Measurements from ENCODE around the gene CTDSPL. TPM values are rescaled to one million over a fixed set of nuclear protein-coding genes. Genes with fewer than 3 reads are reported as not detected.
A peak's percentile ranks its signal among the peaks of the same experiment; 100 is the strongest.

The CTDSPL gene
- total RNA-seq, 2 donors from 2014 or later: 75.0 to 76.7 TPM

DNA sequence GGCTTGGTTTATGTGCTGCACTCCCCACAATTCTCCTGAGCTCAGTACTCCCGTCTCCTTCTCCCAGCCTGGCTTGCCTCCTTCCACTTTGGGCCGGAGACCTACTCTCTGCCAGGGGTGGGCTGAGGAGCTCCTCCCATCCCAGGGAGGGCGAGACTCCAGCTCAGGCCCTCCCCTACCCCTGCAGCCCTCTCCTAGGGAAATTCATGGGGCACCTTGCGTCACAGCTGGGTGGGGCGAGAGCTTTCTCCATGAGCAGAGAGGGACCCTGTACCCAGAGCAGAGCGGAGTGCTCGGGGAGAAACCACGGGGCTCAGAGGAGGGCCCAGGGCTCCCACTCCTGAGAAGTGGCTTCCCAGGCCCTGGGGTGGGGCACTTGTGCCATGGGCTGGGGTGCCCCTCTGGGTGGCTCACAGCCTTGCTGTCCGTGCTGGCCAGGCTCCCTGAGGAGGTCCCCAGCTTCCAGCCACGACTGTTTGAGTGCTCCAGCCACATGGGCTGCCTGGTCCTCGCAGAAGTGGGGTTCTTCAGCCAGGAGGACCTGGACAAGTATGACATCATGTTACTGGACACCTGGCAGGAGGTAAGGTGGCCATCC lies 142.2 kb downstream of the CTDSPL start:
- Histone ChIP-seq H3K36me3 (peaks cover 9% of the 10 kb centered on the region), H3K4me3 (no peak overlapping the region), H3K9me3 (no peaks in the 10 kb centered on the region), H3K27ac (peak overlapping the region; percentile 85), H3K9ac (ENCODE audit: low read depth in 2 of 2, low read length in 2 of 2) (peak overlapping the region; percentile 51 to 85), H3K4me1 (peaks cover 20% of the 10 kb centered on the region), H3K27me3 (no peaks in the 10 kb centered on the region)
- DNase-seq: peak; percentile 52
- intact Hi-C loops (cut with DNase I): loop anchor here (2.0 kb wide), 1 partner anchor 37 kb away; no protein-coding TSS in a partner anchor
- TF ChIP-seq, protein P1, sequence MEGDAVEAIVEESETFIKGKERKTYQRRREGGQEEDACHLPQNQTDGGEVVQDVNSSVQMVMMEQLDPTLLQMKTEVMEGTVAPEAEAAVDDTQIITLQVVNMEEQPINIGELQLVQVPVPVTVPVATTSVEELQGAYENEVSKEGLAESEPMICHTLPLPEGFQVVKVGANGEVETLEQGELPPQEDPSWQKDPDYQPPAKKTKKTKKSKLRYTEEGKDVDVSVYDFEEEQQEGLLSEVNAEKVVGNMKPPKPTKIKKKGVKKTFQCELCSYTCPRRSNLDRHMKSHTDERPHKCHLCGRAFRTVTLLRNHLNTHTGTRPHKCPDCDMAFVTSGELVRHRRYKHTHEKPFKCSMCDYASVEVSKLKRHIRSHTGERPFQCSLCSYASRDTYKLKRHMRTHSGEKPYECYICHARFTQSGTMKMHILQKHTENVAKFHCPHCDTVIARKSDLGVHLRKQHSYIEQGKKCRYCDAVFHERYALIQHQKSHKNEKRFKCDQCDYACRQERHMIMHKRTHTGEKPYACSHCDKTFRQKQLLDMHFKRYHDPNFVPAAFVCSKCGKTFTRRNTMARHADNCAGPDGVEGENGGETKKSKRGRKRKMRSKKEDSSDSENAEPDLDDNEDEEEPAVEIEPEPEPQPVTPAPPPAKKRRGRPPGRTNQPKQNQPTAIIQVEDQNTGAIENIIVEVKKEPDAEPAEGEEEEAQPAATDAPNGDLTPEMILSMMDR (IDR thresholded peaks at IDR 0.05): no peak

DNA sequence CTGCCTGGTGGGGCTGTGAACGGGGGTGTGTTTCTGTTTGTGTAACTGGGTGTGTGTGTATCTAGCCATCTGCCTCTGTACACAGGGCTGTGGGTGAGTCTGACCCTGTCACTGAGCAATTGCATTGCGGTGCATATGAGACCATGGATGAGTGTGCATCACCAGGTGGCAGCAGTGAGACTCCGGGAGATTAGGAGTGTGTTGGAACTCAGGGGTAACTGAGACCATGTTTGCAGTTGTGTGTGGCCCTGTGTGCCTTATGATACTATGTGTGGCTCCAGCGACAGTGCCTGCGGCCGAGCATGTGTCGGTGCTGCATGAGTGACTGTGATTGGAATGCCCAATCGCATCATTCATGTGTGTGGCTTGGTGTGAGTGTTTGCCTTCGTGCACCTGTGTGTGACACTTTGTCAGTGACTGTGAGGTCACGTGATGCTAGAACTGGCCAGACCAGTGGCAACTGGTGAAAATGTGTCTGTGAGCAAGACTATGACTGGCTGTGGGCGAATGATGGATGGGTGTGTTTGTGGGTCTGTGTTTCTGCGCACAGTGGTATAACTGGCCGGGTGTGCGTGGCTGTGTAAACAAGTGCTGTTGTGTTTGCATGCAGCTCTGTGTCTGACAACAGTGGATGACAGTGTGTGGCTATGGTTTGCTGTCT lies 142.9 kb downstream of the CTDSPL start:
- H3K4me3 ChIP-seq: no peak overlapping the region
- H3K9me3 ChIP-seq: no peaks in the 10 kb centered on the region
- peak overlapping the region in 1 of 2 donors; percentile 85 for H3K9ac ChIP-seq (ENCODE audit: low read depth in 2 of 2, low read length in 2 of 2)
- H3K27me3 ChIP-seq: no peaks in the 10 kb centered on the region
- TF ChIP-seq, protein P1 (IDR thresholded peaks at IDR 0.05): peak; percentile 77
- H3K36me3 ChIP-seq: peaks cover 9% of the 10 kb centered on the region
- peaks cover 20% of the 10 kb centered on the region for H3K4me1 ChIP-seq
- peak; percentile 96 for DNase-seq
- intact Hi-C loops (cut with DNase I): loop anchor here (2.0 kb wide), 1 partner anchor 36 kb away; no protein-coding TSS in a partner anchor
- peak overlapping the region; percentile 85 for H3K27ac ChIP-seq

DNA sequence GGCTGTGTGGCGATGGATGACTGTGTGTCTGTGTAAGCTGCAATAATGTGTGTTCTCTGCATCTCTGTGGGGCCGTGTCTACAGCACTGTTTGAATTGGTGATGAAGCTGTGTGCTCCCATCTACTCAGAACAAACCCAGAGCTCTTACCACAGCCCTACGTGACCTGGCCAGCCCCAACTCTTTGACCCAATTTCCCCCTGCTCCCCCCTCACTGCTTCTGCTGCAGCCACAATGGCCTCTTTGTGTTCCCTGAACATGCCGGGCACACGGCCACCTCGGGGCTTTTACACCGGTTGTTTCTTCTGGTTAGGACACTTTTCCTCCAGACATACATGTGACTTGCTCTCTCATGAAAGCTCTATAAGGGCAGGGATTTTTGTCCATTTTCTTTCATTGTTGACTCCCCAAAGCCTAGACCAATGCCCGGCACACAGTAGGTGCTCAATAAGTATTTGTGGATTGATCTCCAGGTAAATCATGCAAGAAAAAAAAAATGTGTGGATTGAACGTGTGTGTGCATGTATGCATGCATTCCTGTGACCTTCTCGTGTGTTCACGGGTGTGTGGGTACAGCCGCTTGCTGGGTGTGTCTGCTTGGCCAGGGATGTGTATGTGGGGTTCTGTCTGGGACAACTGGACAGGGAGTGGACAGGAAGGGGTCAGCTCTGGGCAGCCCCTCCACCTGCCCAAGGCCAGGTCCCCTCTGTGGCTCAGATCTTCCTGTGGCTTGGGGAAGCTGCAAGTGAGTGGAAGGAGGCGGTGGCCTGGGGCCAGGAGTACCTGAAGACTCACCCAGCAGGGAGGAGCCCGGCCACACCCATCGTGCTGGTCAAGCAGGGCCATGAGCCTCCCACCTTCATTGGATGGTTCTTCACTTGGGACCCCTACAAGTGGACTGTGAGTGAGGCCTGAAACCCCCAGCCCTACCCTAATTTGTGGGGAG lies 143.7 kb downstream of the CTDSPL start:
- TF ChIP-seq, protein P1 (IDR thresholded peaks at IDR 0.05): no peak
- Histone ChIP-seq H3K9me3 (no peaks in the 10 kb centered on the region), H3K4me1 (peaks cover 20% of the 10 kb centered on the region), H3K27ac (peak overlapping the region; percentile 85), H3K4me3 (no peak overlapping the region), H3K9ac (ENCODE audit: low read depth in 2 of 2, low read length in 2 of 2) (peak overlapping the region in 1 of 2 donors; percentile 85), H3K27me3 (no peaks in the 10 kb centered on the region), H3K36me3 (peaks cover 9% of the 10 kb centered on the region)
- peak; percentile 68 for DNase-seq
- intact Hi-C loops (cut with DNase I): loop anchor here (2.0 kb wide), 1 partner anchor 35 kb away; no protein-coding TSS in a partner anchor

DNA sequence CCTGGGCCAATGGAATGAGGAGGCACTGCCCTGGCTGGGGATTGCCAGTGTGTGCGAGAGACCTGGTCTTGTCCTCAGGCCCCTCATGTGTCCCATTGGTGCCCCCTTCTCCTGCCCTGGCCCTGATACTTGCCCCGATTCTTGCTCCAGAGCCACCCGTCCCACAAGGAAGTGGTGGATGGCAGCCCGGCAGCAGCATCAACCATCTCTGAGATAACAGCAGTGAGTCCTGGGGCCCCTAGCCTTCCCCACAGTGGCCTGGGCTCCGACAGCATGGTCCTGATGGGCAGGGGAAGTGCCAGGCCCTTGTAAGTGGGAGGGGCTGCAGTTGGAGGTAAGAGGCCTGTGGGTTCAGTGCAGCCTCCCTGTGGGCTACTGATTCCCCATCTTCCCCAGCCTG lies 144.4 kb downstream of the CTDSPL start:
- Histone ChIP-seq H3K4me1 (peaks cover 20% of the 10 kb centered on the region), H3K27me3 (no peaks in the 10 kb centered on the region), H3K36me3 (peaks cover 7% of the 10 kb centered on the region), H3K9me3 (no peaks in the 10 kb centered on the region), H3K4me3 (no peak overlapping the region), H3K27ac (no peak overlapping the region), H3K9ac (ENCODE audit: low read depth in 2 of 2, low read length in 2 of 2) (no peak overlapping the region)
- DNase-seq: no peak
- TF ChIP-seq, protein P1 (IDR thresholded peaks at IDR 0.05): no peak
- intact Hi-C loops (cut with DNase I): no loop called here

DNA sequence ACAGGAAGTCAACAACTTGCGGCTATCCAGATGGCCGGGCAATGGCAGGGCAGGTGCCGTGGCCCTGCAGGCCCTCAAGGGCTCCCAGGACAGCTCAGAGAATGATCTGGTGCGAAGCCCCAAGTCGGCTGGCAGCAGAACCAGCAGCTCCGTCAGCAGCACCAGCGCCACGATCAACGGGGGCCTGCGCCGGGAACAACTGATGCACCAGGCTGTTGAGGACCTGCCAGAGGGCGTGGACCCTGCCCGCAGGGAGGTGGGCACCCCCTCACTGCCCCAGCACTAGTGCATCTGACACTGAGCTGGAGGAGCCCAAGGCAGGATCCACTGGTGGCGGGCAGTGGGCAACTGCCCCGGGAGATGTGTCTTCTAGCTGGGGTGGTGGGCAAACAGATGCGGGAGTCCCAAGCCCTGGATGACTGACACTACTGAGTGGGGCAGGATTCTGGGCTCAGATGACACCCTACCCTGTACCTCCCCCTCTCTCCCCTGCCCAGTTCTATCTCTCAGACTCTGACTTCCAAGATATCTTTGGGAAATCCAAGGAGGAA lies 144.8 kb downstream of the CTDSPL start:
- Histone ChIP-seq H3K9ac (ENCODE audit: low read depth in 2 of 2, low read length in 2 of 2) (no peak overlapping the region), H3K27me3 (no peaks in the 10 kb centered on the region), H3K27ac (no peak overlapping the region), H3K4me3 (no peak overlapping the region), H3K36me3 (peaks cover 2% of the 10 kb centered on the region), H3K4me1 (peaks cover 20% of the 10 kb centered on the region), H3K9me3 (no peaks in the 10 kb centered on the region)
- no peak for DNase-seq
- TF ChIP-seq, protein P1 (IDR thresholded peaks at IDR 0.05): no peak
- intact Hi-C loops (cut with DNase I): no loop called here
